Measurements from ENCODE around the gene PTCH1.

- TF ChIP-seq, protein P1, sequence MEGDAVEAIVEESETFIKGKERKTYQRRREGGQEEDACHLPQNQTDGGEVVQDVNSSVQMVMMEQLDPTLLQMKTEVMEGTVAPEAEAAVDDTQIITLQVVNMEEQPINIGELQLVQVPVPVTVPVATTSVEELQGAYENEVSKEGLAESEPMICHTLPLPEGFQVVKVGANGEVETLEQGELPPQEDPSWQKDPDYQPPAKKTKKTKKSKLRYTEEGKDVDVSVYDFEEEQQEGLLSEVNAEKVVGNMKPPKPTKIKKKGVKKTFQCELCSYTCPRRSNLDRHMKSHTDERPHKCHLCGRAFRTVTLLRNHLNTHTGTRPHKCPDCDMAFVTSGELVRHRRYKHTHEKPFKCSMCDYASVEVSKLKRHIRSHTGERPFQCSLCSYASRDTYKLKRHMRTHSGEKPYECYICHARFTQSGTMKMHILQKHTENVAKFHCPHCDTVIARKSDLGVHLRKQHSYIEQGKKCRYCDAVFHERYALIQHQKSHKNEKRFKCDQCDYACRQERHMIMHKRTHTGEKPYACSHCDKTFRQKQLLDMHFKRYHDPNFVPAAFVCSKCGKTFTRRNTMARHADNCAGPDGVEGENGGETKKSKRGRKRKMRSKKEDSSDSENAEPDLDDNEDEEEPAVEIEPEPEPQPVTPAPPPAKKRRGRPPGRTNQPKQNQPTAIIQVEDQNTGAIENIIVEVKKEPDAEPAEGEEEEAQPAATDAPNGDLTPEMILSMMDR (IDR thresholded peaks at IDR 0.05; ENCODE audit: poor library complexity), result no peak
- TF ChIP-seq EZH2 (IDR thresholded peaks at IDR 0.05; ENCODE audit: borderline replicate concordance), result no peak
- TF ChIP-seq EZH2phosphoT487 (IDR thresholded peaks at IDR 0.05; ENCODE audit: low read depth, severe bottlenecking, unreplicated experiment), result no peak
Observed at GRCh38 chr9:95557142-95557541, 40.4 kb upstream of the PTCH1 start.

Data from hepatocyte (in vitro differentiated cells).